GM23338 (cell line): ENCODE measurements around the gene TRMT11. TPM values are rescaled to one million over a fixed set of nuclear protein-coding genes. Genes with fewer than 3 reads are reported as not detected.

Experiments
- ATAC-seq: fragments of 200-7000 bp; cut with Tn5 transposase; 3 replicates; pipeline ENCODE4 v1.9.1; 2020
- DNase-seq: peaks from one replicate; pipeline ENCODE4 v3.0.0-alpha.2; 2015; ENCODE audit warnings: low spot score
- H2AFZ ChIP-seq: fragments of 200-600 bp; sonication (generic); 2 replicates; pipeline ENCODE4 v1.8.0; 2016; ENCODE audit warnings: antibody characterized with exemption, mild to moderate bottlenecking, moderate library complexity
- H3F3A ChIP-seq: fragments of 200-600 bp; sonication (generic); replicated peaks from 2 replicates; pipeline ENCODE4 v1.8.0; 2017; ENCODE audit warnings: antibody characterized with exemption, mixed run types, low read depth
- H3K27ac ChIP-seq: fragments of 200-600 bp; sonication (generic); 2 replicates; pipeline ENCODE4 v1.6.1; 2016; ENCODE audit warnings: low read depth
- H3K27me3 ChIP-seq: fragments of 200-600 bp; sonication (generic); 2 replicates; pipeline ENCODE4 v1.8.0; 2016; ENCODE audit warnings: mild to moderate bottlenecking, mixed run types, moderate library complexity; ENCODE audit not compliant: insufficient read depth
- H3K36me3 ChIP-seq: fragments of 200-600 bp; sonication (generic); 2 replicates; pipeline ENCODE4 v1.8.0; 2016; ENCODE audit warnings: mild to moderate bottlenecking; ENCODE audit not compliant: insufficient read depth
- H3K4me1 ChIP-seq: fragments of 200-600 bp; sonication (generic); 2 replicates; pipeline ENCODE4 v1.8.0; 2016; ENCODE audit warnings: mild to moderate bottlenecking, moderate library complexity; ENCODE audit not compliant: insufficient read depth
- H3K4me2 ChIP-seq: fragments of 200-600 bp; sonication (generic); 2 replicates; pipeline ENCODE4 v1.7.1; 2017; ENCODE audit warnings: mixed run types
- H3K4me3 ChIP-seq: fragments of 200-600 bp; sonication (generic); 2 replicates; pipeline ENCODE4 v1.6.1; 2016; ENCODE audit warnings: mixed run types
- H3K79me2 ChIP-seq: fragments of 200-600 bp; sonication (generic); replicated peaks from 2 replicates; pipeline ENCODE4 v1.8.0; 2017; ENCODE audit warnings: mild to moderate bottlenecking; ENCODE audit not compliant: insufficient read depth
- H3K9me2 ChIP-seq: fragments of 200-600 bp; sonication (generic); 2 replicates; pipeline ENCODE4 v1.8.0; 2017; ENCODE audit not compliant: insufficient read depth
- H4K20me1 ChIP-seq: fragments of 200-600 bp; sonication (generic); replicated peaks from 2 replicates; pipeline ENCODE4 v1.8.0; 2017; ENCODE audit warnings: mild to moderate bottlenecking; ENCODE audit not compliant: insufficient read depth
- H3K27ac Mint-ChIP-seq: 2 replicates; pipeline ENCODE4 v1.8.0; 2020; ENCODE audit warnings: inconsistent platforms, mild to moderate bottlenecking, moderate library complexity, mixed read lengths
- H3K27me3 Mint-ChIP-seq: 3 replicates; pipeline ENCODE4 v1.8.0; 2022; ENCODE audit warnings: low read depth, mild to moderate bottlenecking, moderate library complexity, mixed read lengths, inconsistent platforms; ENCODE audit not compliant: insufficient read depth, poor library complexity
- H3K36me3 Mint-ChIP-seq: 3 replicates; pipeline ENCODE4 v1.8.0; 2021; ENCODE audit warnings: low read depth, mild to moderate bottlenecking, inconsistent platforms, moderate library complexity, mixed read lengths
- H3K4me1 Mint-ChIP-seq: 3 replicates; pipeline ENCODE4 v1.8.0; 2020; ENCODE audit warnings: mild to moderate bottlenecking, inconsistent platforms, mixed read lengths
- H3K4me3 Mint-ChIP-seq: 3 replicates; pipeline ENCODE4 v1.8.0; 2021; ENCODE audit warnings: moderate library complexity, mild to moderate bottlenecking, inconsistent platforms, mixed read lengths
- H3K9me3 Mint-ChIP-seq: 3 replicates; pipeline ENCODE4 v1.8.0; 2020; ENCODE audit warnings: moderate library complexity, mild to moderate bottlenecking, inconsistent platforms, mixed read lengths
- CREB1 ChIP-seq: fragments of 250-450 bp; sonication (Bioruptor Pico); IDR thresholded peaks from 2 replicates; pipeline ENCODE4 v1.5.0; 2020; ENCODE audit warnings: low read depth, mild to moderate bottlenecking, moderate library complexity
- EZH2 ChIP-seq: fragments of 200-600 bp; sonication (generic); IDR thresholded peaks from one replicate; pipeline ENCODE4 v1.8.0; 2017; ENCODE audit warnings: antibody characterized with exemption, mild to moderate bottlenecking, low read depth; ENCODE audit not compliant: unreplicated experiment
- EZH2phosphoT487 ChIP-seq: fragments of 200-600 bp; sonication (generic); IDR thresholded peaks from one replicate; pipeline ENCODE4 v1.8.1; 2018; ENCODE audit warnings: antibody characterized with exemption; ENCODE audit not compliant: unreplicated experiment
- JUNB ChIP-seq: IDR thresholded peaks from one replicate; pipeline ENCODE4 v1.6.1; 2016; ENCODE audit warnings: antibody characterized with exemption; ENCODE audit not compliant: unreplicated experiment
- NANOG ChIP-seq: IDR thresholded peaks from 2 replicates; pipeline ENCODE4 v1.6.1; 2016; ENCODE audit warnings: antibody characterized with exemption, borderline replicate concordance
- POLR2AphosphoS5 ChIP-seq: IDR thresholded peaks from 2 replicates; pipeline ENCODE4 v1.6.1; 2016; ENCODE audit warnings: antibody characterized with exemption, low read depth
- STAT1 ChIP-seq: IDR thresholded peaks from one replicate; pipeline ENCODE4 v1.6.1; 2016; ENCODE audit warnings: antibody characterized with exemption; ENCODE audit not compliant: unreplicated experiment
- ZNF114 ChIP-seq: fragments of 250-450 bp; sonication (Bioruptor Pico); IDR thresholded peaks from 2 replicates; pipeline ENCODE4 v1.5.0; 2020; ENCODE audit warnings: mild to moderate bottlenecking, moderate library complexity
- ZNF331 ChIP-seq: fragments of 250-450 bp; sonication (Bioruptor Pico); IDR thresholded peaks from 2 replicates; pipeline ENCODE4 v1.5.0; 2020; ENCODE audit warnings: low read depth, mild to moderate bottlenecking, moderate library complexity
- polyA plus RNA-seq: library from polyadenylated mRNA; unstranded; fragments of >200 nt; fragmentation: Nextera tagmentation; extraction: Ambion mirVana; gene quantifications from 2 replicates; pipeline ENCODE4 v1.2.1, GENCODE V29; 2016
- total RNA-seq: library from RNA; depleted of rRNA; stranded (reverse); fragments of >200 nt; shearing (Covaris generic); gene quantifications from 2 replicates; pipeline ENCODE4 v1.2.3, GENCODE V29; 2014
- TF ChIP-seq, protein P1 (sequence below), 2 experiments: fragments of 200-600 bp in 1 of 2; sonication (generic) in 1 of 2; conservative IDR thresholded peaks; 2 replicates each; pipeline versions ENCODE4 v1.5.1 to v1.6.1; 2016 to 2017; ENCODE audit warnings: antibody characterized with exemption in 2 of 2, low read depth in 2 of 2, mild to moderate bottlenecking in 2 of 2, moderate library complexity in 1 of 2
- TF ChIP-seq, protein P2 (sequence below): fragments of 250-450 bp; sonication (Bioruptor Pico); IDR thresholded peaks from 2 replicates; pipeline ENCODE4 v1.5.0; 2020; ENCODE audit warnings: mild to moderate bottlenecking, moderate library complexity
- TF ChIP-seq, protein P3 (sequence below): IDR thresholded peaks from 2 replicates; pipeline ENCODE4 v1.6.1; 2016; ENCODE audit warnings: antibody characterized with exemption

The TRMT11 gene
- total and polyA plus RNA-seq, 2 experiments from 2014 or later: 49.5 to 50.9 TPM

DNA sequence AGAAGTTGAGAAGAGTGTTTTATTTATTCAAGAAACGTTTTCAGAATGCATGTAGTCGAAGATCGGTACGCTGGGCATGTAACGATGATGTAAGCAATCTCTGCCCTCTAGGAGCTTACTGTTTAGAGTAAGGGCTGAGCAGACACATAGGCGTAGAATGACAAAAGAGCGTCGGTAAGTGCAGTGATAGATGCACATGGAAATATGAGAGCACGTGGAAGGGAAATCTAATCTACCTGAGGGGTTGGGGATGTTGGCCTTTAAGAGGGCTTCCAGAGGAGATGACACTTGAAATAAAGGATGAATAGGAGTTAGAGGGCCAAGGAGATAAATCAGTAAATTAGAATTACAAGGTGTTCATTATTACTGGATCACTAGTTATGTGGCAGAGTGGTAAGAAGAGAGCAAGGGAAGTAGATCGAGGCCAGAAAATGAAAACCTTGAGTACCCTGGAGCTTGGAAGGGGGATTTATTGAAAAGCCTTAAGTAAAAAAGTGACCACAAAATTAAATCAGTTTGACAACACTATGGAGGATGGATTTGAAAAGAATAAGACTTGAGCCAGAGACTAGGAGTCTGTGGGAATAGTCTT, 782 bp downstream of the TRMT11 start:
- H4K20me1 ChIP-seq: peaks cover 12% of the 10 kb centered on the region
- Mint-ChIP-seq H3K4me1 (peaks cover 8% of the 10 kb centered on the region; the same call in 1 of the 3 replicates), H3K36me3 (no peaks in the 10 kb centered on the region), H3K4me3 (no peak overlapping the region), H3K27me3 (no peaks in the 10 kb centered on the region), H3K9me3 (no peaks in the 10 kb centered on the region), H3K27ac (no peak overlapping the region)
- DNase-seq: peak; percentile 28
- TF ChIP-seq ZNF331: no peak
- TF ChIP-seq JUNB: no peak
- no peak for TF ChIP-seq POLR2AphosphoS5
- ATAC-seq: peak; percentile 10
- H3K27ac ChIP-seq: peak overlapping the region; percentile 67
- peaks cover 58% of the 10 kb centered on the region for H3K79me2 ChIP-seq
- H3K4me3 ChIP-seq: peak overlapping the region; percentile 93
- peak overlapping the region; percentile 79 for H3K4me2 ChIP-seq
- peaks cover 37% of the 10 kb centered on the region for H3K4me1 ChIP-seq
- no peaks in the 10 kb centered on the region for H3K36me3 ChIP-seq
- peak overlapping the region; percentile 94 for H2AFZ ChIP-seq
- H3K27me3 ChIP-seq: no peaks in the 10 kb centered on the region
- no peaks in the 10 kb centered on the region for H3F3A ChIP-seq
- no peaks in the 10 kb centered on the region for H3K9me2 ChIP-seq

DNA sequence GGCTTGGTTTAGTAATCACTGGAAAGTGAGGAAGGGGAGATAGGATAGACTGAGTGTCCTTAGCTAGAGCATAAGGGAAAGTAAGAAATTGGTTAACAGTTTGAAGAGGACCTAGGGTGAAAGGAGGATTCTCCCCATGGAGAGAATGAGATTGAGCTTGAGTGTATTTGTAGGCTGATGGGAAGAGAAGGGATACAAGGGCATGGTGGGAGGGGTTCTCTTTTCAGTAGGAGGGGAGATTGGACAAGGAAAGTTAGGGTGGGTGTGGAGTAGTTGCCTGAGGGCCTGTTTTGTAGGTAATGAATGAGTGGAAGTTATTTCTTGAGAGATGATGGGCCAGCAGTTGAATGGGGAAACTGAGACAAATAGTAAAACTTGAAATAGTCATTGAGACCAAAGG, 1.9 kb downstream of the TRMT11 start:
- H4K20me1 ChIP-seq: peaks cover 16% of the 10 kb centered on the region
- H3K27ac ChIP-seq: no peak overlapping the region
- H3K79me2 ChIP-seq: peaks cover 70% of the 10 kb centered on the region
- H3K4me1 Mint-ChIP-seq: peaks cover 11% of the 10 kb centered on the region; the same call in 2 of the 3 replicates
- no peaks in the 10 kb centered on the region for H3F3A ChIP-seq
- no peak overlapping the region for H2AFZ ChIP-seq
- no peaks in the 10 kb centered on the region for H3K9me2 ChIP-seq
- H3K4me1 ChIP-seq: peaks cover 37% of the 10 kb centered on the region
- H3K36me3 Mint-ChIP-seq: no peaks in the 10 kb centered on the region
- H3K4me3 ChIP-seq: peak overlapping the region; percentile 93
- ATAC-seq (no peak), DNase-seq (peak; percentile 3)
- H3K4me2 ChIP-seq: peak overlapping the region; percentile 79
- H3K9me3 Mint-ChIP-seq: no peaks in the 10 kb centered on the region
- no peaks in the 10 kb centered on the region for H3K27me3 Mint-ChIP-seq
- no peak overlapping the region for H3K4me3 Mint-ChIP-seq
- H3K27ac Mint-ChIP-seq: no peak overlapping the region
- H3K36me3 ChIP-seq: no peaks in the 10 kb centered on the region
- H3K27me3 ChIP-seq: no peaks in the 10 kb centered on the region
- TF ChIP-seq CREB1 (CRISPR knock-in tag): no peak
- TF ChIP-seq NANOG: no peak
- TF ChIP-seq, protein P1, sequence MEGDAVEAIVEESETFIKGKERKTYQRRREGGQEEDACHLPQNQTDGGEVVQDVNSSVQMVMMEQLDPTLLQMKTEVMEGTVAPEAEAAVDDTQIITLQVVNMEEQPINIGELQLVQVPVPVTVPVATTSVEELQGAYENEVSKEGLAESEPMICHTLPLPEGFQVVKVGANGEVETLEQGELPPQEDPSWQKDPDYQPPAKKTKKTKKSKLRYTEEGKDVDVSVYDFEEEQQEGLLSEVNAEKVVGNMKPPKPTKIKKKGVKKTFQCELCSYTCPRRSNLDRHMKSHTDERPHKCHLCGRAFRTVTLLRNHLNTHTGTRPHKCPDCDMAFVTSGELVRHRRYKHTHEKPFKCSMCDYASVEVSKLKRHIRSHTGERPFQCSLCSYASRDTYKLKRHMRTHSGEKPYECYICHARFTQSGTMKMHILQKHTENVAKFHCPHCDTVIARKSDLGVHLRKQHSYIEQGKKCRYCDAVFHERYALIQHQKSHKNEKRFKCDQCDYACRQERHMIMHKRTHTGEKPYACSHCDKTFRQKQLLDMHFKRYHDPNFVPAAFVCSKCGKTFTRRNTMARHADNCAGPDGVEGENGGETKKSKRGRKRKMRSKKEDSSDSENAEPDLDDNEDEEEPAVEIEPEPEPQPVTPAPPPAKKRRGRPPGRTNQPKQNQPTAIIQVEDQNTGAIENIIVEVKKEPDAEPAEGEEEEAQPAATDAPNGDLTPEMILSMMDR (conservative IDR thresholded peaks at IDR 0.05; ENCODE audit: low read depth in 2 of 2): no peak
- TF ChIP-seq, protein P2, sequence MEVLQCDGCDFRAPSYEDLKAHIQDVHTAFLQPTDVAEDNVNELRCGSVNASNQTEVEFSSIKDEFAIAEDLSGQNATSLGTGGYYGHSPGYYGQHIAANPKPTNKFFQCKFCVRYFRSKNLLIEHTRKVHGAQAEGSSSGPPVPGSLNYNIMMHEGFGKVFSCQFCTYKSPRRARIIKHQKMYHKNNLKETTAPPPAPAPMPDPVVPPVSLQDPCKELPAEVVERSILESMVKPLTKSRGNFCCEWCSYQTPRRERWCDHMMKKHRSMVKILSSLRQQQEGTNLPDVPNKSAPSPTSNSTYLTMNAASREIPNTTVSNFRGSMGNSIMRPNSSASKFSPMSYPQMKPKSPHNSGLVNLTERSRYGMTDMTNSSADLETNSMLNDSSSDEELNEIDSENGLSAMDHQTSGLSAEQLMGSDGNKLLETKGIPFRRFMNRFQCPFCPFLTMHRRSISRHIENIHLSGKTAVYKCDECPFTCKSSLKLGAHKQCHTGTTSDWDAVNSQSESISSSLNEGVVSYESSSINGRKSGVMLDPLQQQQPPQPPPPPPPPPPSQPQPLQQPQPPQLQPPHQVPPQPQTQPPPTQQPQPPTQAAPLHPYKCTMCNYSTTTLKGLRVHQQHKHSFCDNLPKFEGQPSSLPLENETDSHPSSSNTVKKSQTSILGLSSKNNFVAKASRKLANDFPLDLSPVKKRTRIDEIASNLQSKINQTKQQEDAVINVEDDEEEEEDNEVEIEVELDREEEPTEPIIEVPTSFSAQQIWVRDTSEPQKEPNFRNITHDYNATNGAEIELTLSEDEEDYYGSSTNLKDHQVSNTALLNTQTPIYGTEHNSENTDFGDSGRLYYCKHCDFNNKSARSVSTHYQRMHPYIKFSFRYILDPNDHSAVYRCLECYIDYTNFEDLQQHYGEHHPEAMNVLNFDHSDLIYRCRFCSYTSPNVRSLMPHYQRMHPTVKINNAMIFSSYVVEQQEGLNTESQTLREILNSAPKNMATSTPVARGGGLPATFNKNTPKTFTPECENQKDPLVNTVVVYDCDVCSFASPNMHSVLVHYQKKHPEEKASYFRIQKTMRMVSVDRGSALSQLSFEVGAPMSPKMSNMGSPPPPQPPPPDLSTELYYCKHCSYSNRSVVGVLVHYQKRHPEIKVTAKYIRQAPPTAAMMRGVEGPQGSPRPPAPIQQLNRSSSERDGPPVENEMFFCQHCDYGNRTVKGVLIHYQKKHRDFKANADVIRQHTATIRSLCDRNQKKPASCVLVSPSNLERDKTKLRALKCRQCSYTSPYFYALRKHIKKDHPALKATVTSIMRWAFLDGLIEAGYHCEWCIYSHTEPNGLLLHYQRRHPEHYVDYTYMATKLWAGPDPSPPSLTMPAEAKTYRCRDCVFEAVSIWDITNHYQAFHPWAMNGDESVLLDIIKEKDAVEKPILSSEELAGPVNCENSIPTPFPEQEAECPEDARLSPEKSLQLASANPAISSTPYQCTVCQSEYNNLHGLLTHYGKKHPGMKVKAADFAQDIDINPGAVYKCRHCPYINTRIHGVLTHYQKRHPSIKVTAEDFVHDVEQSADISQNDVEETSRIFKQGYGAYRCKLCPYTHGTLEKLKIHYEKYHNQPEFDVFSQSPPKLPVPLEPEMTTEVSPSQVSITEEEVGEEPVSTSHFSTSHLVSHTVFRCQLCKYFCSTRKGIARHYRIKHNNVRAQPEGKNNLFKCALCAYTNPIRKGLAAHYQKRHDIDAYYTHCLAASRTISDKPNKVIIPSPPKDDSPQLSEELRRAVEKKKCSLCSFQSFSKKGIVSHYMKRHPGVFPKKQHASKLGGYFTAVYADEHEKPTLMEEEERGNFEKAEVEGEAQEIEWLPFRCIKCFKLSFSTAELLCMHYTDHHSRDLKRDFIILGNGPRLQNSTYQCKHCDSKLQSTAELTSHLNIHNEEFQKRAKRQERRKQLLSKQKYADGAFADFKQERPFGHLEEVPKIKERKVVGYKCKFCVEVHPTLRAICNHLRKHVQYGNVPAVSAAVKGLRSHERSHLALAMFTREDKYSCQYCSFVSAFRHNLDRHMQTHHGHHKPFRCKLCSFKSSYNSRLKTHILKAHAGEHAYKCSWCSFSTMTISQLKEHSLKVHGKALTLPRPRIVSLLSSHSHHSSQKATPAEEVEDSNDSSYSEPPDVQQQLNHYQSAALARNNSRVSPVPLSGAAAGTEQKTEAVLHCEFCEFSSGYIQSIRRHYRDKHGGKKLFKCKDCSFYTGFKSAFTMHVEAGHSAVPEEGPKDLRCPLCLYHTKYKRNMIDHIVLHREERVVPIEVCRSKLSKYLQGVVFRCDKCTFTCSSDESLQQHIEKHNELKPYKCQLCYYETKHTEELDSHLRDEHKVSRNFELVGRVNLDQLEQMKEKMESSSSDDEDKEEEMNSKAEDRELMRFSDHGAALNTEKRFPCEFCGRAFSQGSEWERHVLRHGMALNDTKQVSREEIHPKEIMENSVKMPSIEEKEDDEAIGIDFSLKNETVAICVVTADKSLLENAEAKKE: no peak
- no peak for TF ChIP-seq POLR2AphosphoS5
- TF ChIP-seq STAT1: no peak
- TF ChIP-seq ZNF114: no peak
- no peak for TF ChIP-seq EZH2
- TF ChIP-seq EZH2phosphoT487: no peak
- TF ChIP-seq JUNB: no peak
- TF ChIP-seq, protein P3, sequence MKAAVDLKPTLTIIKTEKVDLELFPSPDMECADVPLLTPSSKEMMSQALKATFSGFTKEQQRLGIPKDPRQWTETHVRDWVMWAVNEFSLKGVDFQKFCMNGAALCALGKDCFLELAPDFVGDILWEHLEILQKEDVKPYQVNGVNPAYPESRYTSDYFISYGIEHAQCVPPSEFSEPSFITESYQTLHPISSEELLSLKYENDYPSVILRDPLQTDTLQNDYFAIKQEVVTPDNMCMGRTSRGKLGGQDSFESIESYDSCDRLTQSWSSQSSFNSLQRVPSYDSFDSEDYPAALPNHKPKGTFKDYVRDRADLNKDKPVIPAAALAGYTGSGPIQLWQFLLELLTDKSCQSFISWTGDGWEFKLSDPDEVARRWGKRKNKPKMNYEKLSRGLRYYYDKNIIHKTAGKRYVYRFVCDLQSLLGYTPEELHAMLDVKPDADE: no peak
